GM19099 (cell line): Measurements from ENCODE around the gene CWF19L2.

Experiments used
- POLR2A ChIP-seq: IDR thresholded peaks from 3 replicates; pipeline ENCODE4 v1.6.1; 2011; ENCODE audit warnings: low read depth; ENCODE audit not compliant: insufficient read length; ENCODE audit errors: extremely low read depth

CWF19L2 gene

GRCh38 chr11:107372439-107372838 is 85.2 kb downstream of the CWF19L2 start:
- TF ChIP-seq POLR2A: no peak

- no peak for TF ChIP-seq POLR2A
Measured at GRCh38 chr11:107370390-107370789, 87.2 kb downstream of the CWF19L2 start.

GRCh38 chr11:107359701-107360100 is 97.9 kb downstream of the CWF19L2 start:
- no peak for TF ChIP-seq POLR2A

GRCh38 chr11:107357877-107358276 is 99.7 kb downstream of the CWF19L2 start:
- TF ChIP-seq POLR2A: no peak

- no peak for TF ChIP-seq POLR2A
Measured at GRCh38 chr11:107354780-107355179, 102.8 kb downstream of the CWF19L2 start.

GRCh38 chr11:107337917-107338316 is 119.7 kb downstream of the CWF19L2 start:
- TF ChIP-seq POLR2A: no peak

GRCh38 chr11:107331728-107332127 is 125.9 kb downstream of the CWF19L2 start:
- no peak for TF ChIP-seq POLR2A

- no peak for TF ChIP-seq POLR2A
Measured at GRCh38 chr11:107329164-107329563, 128.5 kb downstream of the CWF19L2 start.

- no peak for TF ChIP-seq POLR2A
Measured at GRCh38 chr11:107316426-107316825, 141.2 kb downstream of the CWF19L2 start.

- TF ChIP-seq POLR2A: no peak
Measured at GRCh38 chr11:107307991-107308390, 149.6 kb downstream of the CWF19L2 start.

GRCh38 chr11:107301878-107302277 is 155.7 kb downstream of the CWF19L2 start:
- TF ChIP-seq POLR2A: no peak

GRCh38 chr11:107293677-107294344 is 163.8 kb downstream of the CWF19L2 start:
- TF ChIP-seq POLR2A: no peak

- TF ChIP-seq POLR2A: no peak
Measured at GRCh38 chr11:107282195-107282594, 175.4 kb downstream of the CWF19L2 start.
